Activated naive CD4-positive, alpha-beta T cell treated with anti-CD3 and anti-CD28 coated beads, Interleukin-2, amount 10 ng/mL, durations not matched to agents 7 days and 5 days (primary cell): ENCODE results near the gene LMOD3.

Experiments used
- CTCF ChIA-PET: fragments of 350-600 bp; sonication (Branson Sonifier 250); formaldehyde crosslinking; loops from one replicate; lab custom pipeline; 2021; ENCODE audit warnings: antibody characterized with exemption; lab: Charles Lee
- DNase-seq: peaks from one replicate; pipeline ENCODE4 v3.0.0-alpha.2; 2020
- H3K27ac Mint-ChIP-seq: one replicate; pipeline ENCODE4 v1.8.0; 2021; ENCODE audit warnings: mild to moderate bottlenecking, moderate library complexity, mixed read lengths
- H3K27me3 Mint-ChIP-seq: one replicate; pipeline ENCODE4 v1.8.0; 2021; ENCODE audit warnings: mild to moderate bottlenecking, mixed read lengths
- H3K36me3 Mint-ChIP-seq: one replicate; pipeline ENCODE4 v1.8.0; 2021; ENCODE audit warnings: mixed read lengths
- H3K4me1 Mint-ChIP-seq: one replicate; pipeline ENCODE4 v1.8.0; 2021; ENCODE audit warnings: mixed read lengths
- H3K4me3 Mint-ChIP-seq: one replicate; pipeline ENCODE4 v1.8.0; 2021; ENCODE audit warnings: mild to moderate bottlenecking, moderate library complexity, mixed read lengths
- H3K9me3 Mint-ChIP-seq: one replicate; pipeline ENCODE4 v1.8.0; 2021; ENCODE audit warnings: mixed read lengths

The LMOD3 gene

DNA sequence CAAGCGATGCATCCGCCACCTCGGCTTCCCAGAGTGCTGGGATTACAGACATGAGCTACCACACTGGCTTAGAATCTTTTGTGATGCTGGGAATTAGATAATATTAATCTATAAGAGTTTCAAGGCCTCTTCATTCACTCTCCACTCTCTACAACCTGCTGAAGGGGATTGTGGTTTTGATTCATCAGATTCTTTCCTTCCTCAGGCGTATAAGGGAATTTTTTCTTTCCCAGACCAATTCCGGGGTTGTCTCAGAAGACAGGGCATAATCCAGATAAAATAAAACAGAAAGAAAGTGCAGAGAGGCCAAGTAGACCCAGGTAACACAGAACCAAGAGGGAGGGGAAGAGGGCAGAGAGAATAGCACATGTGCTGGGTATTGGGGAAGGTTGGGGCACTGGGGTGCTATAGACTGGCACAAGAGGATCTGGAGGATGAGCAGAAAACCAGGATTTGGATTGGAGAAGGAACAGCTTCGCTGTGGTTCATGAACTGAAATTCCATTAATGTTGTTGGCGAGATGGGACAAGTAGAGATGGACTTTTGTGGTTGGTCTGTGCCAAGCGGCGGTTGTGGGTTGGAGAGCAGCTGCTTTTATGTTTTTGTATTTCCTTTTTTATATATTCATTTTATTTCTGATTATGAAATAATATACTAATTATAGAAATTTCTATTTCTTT is 24.8 kb downstream of the LMOD3 start:
- peaks cover 73% of the 10 kb centered on the region for H3K4me1 Mint-ChIP-seq
- H3K9me3 Mint-ChIP-seq = no peaks in the 10 kb centered on the region
- H3K4me3 Mint-ChIP-seq = no peak overlapping the region
- peaks cover 65% of the 10 kb centered on the region for H3K36me3 Mint-ChIP-seq
- H3K27ac Mint-ChIP-seq = peak overlapping the region; percentile 19
- no peak for DNase-seq
- no peaks in the 10 kb centered on the region for H3K27me3 Mint-ChIP-seq
- CTCF ChIA-PET = interaction anchor here (0.6 kb wide), 1 partner anchor 24 kb away, joined by 3 read pairs; no protein-coding TSS in a partner anchor

DNA sequence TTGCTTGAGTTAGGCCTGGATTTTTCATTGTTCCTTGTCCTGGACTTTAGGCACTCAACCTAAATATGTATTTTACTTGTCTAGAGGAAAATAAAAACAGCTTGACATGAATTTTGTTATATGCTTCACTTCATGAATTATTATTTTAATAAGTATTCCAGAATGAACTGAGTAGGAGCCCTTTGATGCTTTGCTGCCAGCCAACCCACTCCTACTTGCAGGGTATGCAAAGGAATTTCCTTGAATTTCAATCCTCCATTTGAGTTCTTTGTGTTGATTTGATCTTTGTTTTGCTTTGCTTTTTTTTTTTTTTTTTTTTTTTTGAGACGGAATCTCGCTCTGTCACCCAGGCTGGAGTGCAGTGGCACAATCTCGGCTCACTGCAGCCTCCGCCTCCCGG is 26.1 kb downstream of the LMOD3 start:
- Mint-ChIP-seq H3K36me3 (peaks cover 59% of the 10 kb centered on the region), H3K4me3 (peak overlapping the region; percentile 62), H3K9me3 (no peaks in the 10 kb centered on the region), H3K27ac (peak overlapping the region; percentile 89), H3K27me3 (no peaks in the 10 kb centered on the region), H3K4me1 (peaks cover 74% of the 10 kb centered on the region)
- CTCF ChIA-PET = interaction anchor here (0.6 to 1.6 kb wide), 2 partner anchors 10 to 82 kb away, joined by 3 to 7 read pairs; no protein-coding TSS in a partner anchor
- no peak for DNase-seq

DNA sequence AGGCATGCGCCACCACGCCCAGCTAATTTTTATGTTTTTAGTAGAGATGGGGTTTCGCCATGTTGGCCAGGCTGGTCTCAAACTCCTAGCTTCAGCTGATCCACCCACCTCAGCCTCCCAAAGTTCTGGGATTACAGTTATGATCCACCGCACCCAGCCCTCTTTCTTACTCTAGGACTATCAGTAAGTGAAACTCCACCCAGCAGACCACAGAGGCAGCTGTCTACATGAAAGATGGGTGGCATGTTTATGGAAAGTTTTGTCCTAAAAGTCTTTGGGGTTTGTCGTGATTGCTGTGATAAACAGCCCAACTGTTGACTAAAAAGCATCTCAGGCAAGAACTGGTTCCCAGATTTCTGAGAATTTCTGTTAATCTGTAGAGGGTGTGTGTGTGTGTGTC is 26.8 kb downstream of the LMOD3 start:
- Mint-ChIP-seq H3K36me3 (peaks cover 61% of the 10 kb centered on the region), H3K4me3 (peak overlapping the region; percentile 62), H3K27ac (peak overlapping the region; percentile 89), H3K9me3 (no peaks in the 10 kb centered on the region), H3K4me1 (peaks cover 74% of the 10 kb centered on the region), H3K27me3 (no peaks in the 10 kb centered on the region)
- CTCF ChIA-PET = interaction anchor here (0.6 to 1.6 kb wide), 2 partner anchors 9 to 83 kb away, joined by 3 to 7 read pairs; no protein-coding TSS in a partner anchor
- peak; percentile 43 for DNase-seq

DNA sequence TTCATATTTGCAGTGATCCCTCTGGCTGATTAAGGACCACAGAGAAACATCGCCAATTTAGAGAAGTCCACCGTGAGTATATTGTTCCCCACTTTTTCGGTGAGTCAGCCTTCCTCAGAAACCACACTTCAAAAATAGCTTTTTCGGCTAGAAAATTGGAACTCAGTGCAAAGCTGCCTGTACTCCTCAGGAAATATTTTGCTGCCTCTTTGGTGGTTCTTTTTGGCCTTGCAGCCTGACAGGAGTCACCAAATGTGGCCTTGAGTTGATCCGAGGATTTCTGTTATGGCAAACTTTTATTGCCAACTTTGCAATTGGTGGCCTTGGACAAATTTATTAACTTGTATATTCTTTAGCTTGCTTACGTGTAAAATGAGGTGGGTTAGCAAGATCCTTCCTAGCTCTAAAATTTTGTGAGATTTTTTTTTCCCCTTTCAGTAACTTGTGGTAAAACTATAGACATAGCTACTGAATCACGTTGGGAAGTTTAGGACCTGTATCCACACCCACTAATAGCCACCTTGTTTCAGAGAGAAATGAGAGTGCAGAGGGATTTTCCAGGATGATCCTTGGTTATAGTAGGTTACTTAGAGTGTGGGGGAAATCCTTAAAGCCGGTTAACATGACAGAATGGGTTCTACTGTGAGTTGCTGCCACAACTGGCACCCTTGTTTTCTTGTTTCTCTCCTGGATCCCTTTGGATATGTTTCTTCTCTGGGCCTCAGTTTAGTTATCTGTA is 27.8 kb downstream of the LMOD3 start:
- Mint-ChIP-seq H3K4me3 (peak overlapping the region; percentile 53), H3K27ac (peak overlapping the region; percentile 98), H3K27me3 (no peaks in the 10 kb centered on the region), H3K4me1 (peaks cover 80% of the 10 kb centered on the region), H3K36me3 (peaks cover 64% of the 10 kb centered on the region), H3K9me3 (no peaks in the 10 kb centered on the region)
- CTCF ChIA-PET = interaction anchor here (0.7 to 2.9 kb wide), 4 partner anchors 8 to 26 kb away, joined by 3 to 13 read pairs (median 5); no protein-coding TSS in a partner anchor
- DNase-seq = no peak

DNA sequence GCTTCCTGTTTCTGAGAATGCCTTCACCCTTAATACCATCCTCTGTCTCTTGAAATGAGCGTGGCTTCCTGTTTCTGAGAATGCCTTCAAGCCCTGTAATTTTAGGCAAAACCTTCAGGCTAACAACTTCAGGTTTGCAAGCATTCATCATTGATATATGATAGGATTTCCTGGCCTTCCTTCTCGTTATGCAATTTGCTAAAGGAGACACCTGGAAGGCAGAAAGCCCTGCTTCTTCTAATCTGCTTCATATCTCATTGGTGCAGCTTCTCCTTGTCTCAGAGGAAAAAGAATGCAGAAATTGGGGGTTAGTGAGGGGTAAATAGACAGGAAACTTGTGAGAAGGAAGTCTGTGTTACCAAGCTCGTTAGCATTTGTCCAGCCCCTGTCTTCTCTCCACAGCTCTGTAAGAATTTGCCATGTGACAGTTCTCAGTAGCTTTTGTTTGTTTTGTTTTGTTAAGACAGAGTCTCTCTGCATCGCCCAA is 30.3 kb downstream of the LMOD3 start:
- H3K27ac Mint-ChIP-seq = peak overlapping the region; percentile 98
- peaks cover 84% of the 10 kb centered on the region for H3K4me1 Mint-ChIP-seq
- peak; percentile 50 for DNase-seq
- H3K27me3 Mint-ChIP-seq = no peaks in the 10 kb centered on the region
- peaks cover 62% of the 10 kb centered on the region for H3K36me3 Mint-ChIP-seq
- CTCF ChIA-PET = interaction anchor here (1.3 to 2.9 kb wide), 3 partner anchors 28 to 43 kb away, joined by 3 to 13 read pairs (median 4); partner anchors contain the start of gene TMF1
- H3K9me3 Mint-ChIP-seq = no peaks in the 10 kb centered on the region
- H3K4me3 Mint-ChIP-seq = peak overlapping the region; percentile 72

DNA sequence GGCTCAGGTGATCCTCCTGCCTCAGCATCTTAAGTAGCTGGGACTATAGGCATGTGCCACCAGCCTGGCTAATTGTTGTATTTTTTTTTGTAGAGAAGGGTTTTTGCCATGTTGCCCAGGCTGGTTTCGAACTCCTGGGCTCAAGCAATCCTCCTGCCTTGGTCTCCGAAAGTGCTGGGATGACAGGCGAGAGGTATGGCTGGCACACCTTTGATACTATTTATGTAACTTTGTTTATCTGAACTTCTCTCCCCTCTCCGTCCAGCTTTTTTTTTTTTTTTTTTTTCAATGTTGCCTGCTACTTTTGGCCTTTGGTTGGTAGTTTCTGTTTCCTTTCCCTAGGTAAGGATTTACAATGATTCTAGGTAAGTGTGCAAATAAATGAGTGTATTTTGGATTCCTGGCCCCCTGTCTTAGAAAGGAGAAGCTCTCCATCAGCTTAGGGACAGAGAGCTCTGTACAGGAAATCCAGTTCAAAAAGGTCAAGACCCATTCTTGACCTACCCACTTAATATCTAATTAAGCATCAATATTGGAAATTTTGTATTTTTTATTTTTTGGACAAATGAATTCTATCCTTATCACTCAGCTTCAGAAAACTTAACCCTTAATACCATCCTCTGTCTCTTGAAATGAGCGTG is 30.9 kb downstream of the LMOD3 start:
- peaks cover 79% of the 10 kb centered on the region for H3K4me1 Mint-ChIP-seq
- DNase-seq = no peak
- H3K9me3 Mint-ChIP-seq = no peaks in the 10 kb centered on the region
- CTCF ChIA-PET = interaction anchor here (1.3 to 2.9 kb wide), 4 partner anchors 29 to 43 kb away, joined by 3 to 13 read pairs (median 4); partner anchors contain the start of gene TMF1
- peak overlapping the region; percentile 98 for H3K27ac Mint-ChIP-seq
- H3K27me3 Mint-ChIP-seq = no peaks in the 10 kb centered on the region
- H3K36me3 Mint-ChIP-seq = peaks cover 61% of the 10 kb centered on the region
- peak overlapping the region; percentile 72 for H3K4me3 Mint-ChIP-seq

DNA sequence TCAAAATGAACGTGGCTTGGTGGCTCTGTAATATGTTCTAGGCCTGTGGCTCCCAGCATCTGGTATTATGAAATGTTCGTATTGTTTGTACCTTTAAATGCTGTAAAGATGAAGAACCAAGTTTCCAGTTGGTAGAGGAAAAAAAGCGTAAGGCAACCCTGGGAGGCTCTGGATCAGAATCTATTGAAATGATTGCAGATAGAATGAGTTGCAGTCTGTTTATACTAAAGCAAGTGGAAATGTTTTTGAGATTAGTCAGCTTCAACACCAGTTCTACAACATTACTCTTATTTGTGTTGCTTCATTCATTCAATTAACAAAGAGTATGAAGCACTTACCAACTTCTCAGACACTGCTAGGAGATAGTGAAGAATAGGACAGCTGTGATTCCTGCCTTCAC is 32.4 kb downstream of the LMOD3 start:
- Mint-ChIP-seq H3K4me3 (peak overlapping the region; percentile 47), H3K36me3 (peaks cover 65% of the 10 kb centered on the region)

DNA sequence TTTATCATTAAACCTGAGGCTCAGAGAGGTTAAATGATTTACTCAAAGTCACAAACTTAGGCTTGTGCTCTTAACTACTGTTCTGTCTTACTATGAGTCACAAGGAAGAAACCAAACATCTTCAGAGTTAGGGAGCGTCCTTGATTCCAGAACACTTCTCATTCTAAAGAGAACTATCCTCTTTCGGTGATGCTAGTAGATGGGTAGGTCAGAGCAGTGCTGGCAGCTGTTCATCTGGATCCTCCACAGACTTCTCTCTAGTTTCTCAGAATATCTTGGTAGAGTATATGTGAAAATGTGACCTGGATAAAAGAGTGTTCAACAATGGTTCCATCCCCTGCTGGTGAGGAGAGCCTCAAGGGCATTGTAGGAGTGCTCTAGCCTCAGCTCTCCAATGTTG is 34.3 kb downstream of the LMOD3 start:
- Mint-ChIP-seq H3K27ac (peak overlapping the region; percentile 69), H3K27me3 (no peaks in the 10 kb centered on the region), H3K4me3 (peak overlapping the region; percentile 99), H3K9me3 (no peaks in the 10 kb centered on the region), H3K4me1 (peaks cover 65% of the 10 kb centered on the region), H3K36me3 (peaks cover 52% of the 10 kb centered on the region)
- CTCF ChIA-PET = interaction anchor here (1.3 kb wide), 1 partner anchor 33 kb away, joined by 3 read pairs; no protein-coding TSS in a partner anchor
- DNase-seq = no peak

More for the DNA sequence above, 32.4 kb downstream of the LMOD3 start:
- H3K4me1 Mint-ChIP-seq = peaks cover 68% of the 10 kb centered on the region
- CTCF ChIA-PET = interaction anchor here (1.9 kb wide), 1 partner anchor 38 kb away, joined by 4 read pairs; the partner anchor contains the start of gene TMF1
- peak overlapping the region; percentile 73 for H3K27ac Mint-ChIP-seq
- no peaks in the 10 kb centered on the region for H3K9me3 Mint-ChIP-seq
- no peaks in the 10 kb centered on the region for H3K27me3 Mint-ChIP-seq
- no peak for DNase-seq

DNA sequence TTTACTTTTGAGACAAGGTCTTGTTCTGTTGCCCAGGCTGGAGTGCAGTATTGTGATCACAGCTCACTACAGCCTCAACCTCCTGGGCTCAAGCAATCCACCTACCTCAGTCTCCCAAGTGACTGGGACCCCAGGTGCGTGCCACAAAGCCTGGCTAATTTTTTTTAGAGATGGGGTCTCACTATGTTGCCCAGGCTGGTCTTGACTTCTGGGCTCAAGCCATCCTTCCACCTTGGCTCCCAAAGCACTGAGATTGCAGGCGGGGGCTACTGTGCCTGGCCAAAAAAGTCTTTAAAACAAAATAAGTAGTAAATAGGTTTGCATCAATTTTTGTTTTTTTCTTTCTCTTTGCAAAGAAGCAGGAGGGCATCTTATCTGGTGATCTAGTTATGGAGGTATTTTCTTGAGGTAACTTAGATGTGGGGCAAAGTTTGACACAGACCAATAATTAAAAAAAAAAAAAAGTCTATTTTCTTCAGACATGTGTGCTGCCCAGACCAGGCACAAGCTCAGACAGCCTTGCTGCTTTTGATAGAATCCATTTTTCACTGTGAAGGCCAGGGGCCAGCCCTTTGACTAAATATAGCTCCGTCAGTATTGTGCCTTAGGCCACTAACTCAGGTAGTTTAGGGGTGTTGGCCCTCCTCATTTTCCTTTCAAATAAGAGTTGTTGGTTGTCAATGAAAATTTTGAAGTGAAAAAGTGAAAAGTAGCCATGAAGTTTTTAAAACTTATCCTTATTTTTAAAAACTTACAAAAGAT is 35.2 kb downstream of the LMOD3 start:
- Mint-ChIP-seq H3K27me3 (no peaks in the 10 kb centered on the region), H3K9me3 (no peaks in the 10 kb centered on the region), H3K27ac (peak overlapping the region; percentile 85), H3K4me1 (peaks cover 66% of the 10 kb centered on the region), H3K4me3 (peak overlapping the region; percentile 99), H3K36me3 (peaks cover 46% of the 10 kb centered on the region)
- no peak for DNase-seq
- CTCF ChIA-PET = interaction anchor here (1.3 to 1.6 kb wide), 5 partner anchors 8 to 38 kb away, joined by 3 to 7 read pairs (median 3); partner anchors contain the start of gene TMF1

DNA sequence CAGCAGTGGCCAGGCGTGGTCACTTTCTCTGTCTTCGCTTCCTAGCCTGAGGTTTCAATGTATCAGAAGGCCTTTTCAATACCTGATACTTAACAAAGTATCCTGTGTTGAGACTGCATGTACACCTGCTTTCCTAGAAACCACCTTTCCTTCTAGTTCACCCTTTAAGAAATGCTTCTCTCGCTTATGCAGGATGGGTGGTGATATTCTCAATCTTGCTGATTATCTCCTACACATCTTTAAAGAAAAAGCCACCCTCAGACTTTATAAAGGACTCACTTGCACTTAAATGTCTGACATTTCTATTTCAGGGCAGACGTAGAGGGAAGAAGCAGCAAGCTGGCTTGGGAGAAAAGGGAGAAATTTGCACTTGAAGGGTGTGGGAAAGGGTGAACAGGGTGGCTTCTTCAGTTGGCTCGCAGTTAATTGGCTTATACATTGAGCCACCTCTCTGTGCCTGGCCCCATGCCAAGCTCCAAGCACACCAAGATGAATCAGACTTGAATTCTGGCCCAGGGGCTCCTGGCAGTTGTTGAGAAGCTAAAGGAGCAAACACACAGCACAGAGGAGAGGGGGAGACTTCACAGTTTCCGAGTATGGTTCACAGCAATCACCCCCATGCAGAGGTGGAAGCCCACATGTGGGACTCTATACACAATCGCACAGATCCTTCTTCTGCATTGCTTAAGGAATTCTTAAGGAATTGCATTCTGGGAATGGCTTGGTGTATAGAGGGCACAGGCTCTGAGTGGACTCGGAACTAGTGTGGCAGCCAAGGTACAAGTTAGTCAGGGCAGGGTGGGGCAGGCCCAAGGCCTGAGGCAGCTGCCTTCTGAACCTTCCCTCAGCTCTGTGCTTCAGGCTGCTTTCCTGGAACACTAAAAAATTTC is 36.3 kb downstream of the LMOD3 start:
- Mint-ChIP-seq H3K27me3 (no peaks in the 10 kb centered on the region), H3K9me3 (no peaks in the 10 kb centered on the region), H3K4me1 (peaks cover 68% of the 10 kb centered on the region), H3K4me3 (peak overlapping the region; percentile 99), H3K27ac (peak overlapping the region; percentile 99), H3K36me3 (peaks cover 43% of the 10 kb centered on the region)
- CTCF ChIA-PET = interaction anchor here (1.3 to 1.6 kb wide), 4 partner anchors 9 to 37 kb away, joined by 3 to 7 read pairs (median 4); partner anchors contain the start of gene TMF1
- DNase-seq = peak; percentile 64

DNA sequence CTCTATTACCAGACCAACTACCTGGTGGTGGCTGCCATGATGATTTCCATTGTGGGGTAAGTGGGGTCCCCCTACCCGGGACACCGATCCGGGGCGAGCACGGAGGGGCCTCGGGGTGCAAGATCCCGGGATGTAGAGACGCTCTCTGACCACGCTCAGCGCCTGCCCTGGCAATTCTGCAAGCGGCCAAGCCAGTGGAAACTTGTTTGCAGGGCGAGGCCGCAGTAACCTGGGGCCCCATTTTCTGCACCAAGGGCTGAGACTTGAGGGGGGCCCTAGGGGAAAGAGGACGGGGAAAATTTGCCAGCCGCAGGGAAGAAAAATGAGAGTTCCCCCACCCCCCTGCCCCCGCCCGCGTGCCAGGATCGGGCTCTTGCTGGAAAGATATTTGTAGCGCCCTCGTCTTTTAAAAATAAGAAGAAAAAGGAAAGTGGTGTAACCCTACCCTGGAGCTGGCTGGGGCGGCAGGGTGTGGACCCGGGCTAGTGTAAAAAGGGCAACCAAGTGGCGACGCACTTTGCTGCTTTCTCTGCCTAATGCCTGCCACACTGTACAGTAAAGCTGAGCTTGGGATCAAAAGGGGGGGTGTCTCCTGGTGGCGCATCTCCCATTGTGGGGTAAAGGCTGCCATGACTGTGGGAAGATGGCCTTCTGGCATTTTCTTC is 37.1 kb downstream of the LMOD3 start:
- H3K36me3 Mint-ChIP-seq = peaks cover 37% of the 10 kb centered on the region
- H3K9me3 Mint-ChIP-seq = no peaks in the 10 kb centered on the region

More for the DNA sequence above, 37.1 kb downstream of the LMOD3 start:
- H3K4me1 Mint-ChIP-seq = peaks cover 69% of the 10 kb centered on the region
- peak overlapping the region; percentile 99 for H3K27ac Mint-ChIP-seq
- no peaks in the 10 kb centered on the region for H3K27me3 Mint-ChIP-seq
- peak overlapping the region; percentile 99 for H3K4me3 Mint-ChIP-seq
- peak; percentile 51 for DNase-seq
- CTCF ChIA-PET = interaction anchor here (0.9 to 1.6 kb wide), 5 partner anchors 10 to 72 kb away, joined by 3 to 7 read pairs (median 4); partner anchors contain the start of genes EOGT and TMF1
